Measurements from ENCODE around the gene MMD2.

MMD2 gene

GRCh38 chr7:4879396-4880081, 79.4 kb downstream of the MMD2 start:
- Histone ChIP-seq H3K9me2 (replicated peaks; ENCODE audit: insufficient read depth, low read length) (no peaks in the 10 kb centered on the region), H2AFZ (ENCODE audit: low read length) (no peak overlapping the region), H3K27me3 (replicated peaks; ENCODE audit: insufficient read depth, low read length) (peaks cover 63% of the 10 kb centered on the region), H3K9me3 (replicated peaks; ENCODE audit: insufficient read depth, low read length) (no peaks in the 10 kb centered on the region), H3K27ac (ENCODE audit: low read length) (no peak overlapping the region), H3K36me3 (replicated peaks; ENCODE audit: insufficient read depth, low read length) (no peaks in the 10 kb centered on the region), H3K4me1 (ENCODE audit: low read length) (no peaks in the 10 kb centered on the region), H4K20me1 (ENCODE audit: insufficient read depth, low read length) (no peaks in the 10 kb centered on the region), H3K4me3 (ENCODE audit: low read length) (no peak overlapping the region), H3K4me2 (ENCODE audit: low read depth, low read length) (no peak overlapping the region), H3K9ac (ENCODE audit: low read length) (no peak overlapping the region), H3K79me2 (ENCODE audit: low read length) (no peaks in the 10 kb centered on the region), H3F3A (ENCODE audit: insufficient read depth, low read length) (no peaks in the 10 kb centered on the region)
- no peak for TF ChIP-seq EZH2phosphoT487 (IDR thresholded peaks at IDR 0.05; ENCODE audit: low read length)
- no peak for DNase-seq

GRCh38 chr7:4878336-4879335, 80.4 kb downstream of the MMD2 start:
- Histone ChIP-seq H3K36me3 (replicated peaks; ENCODE audit: insufficient read depth, low read length) (no peaks in the 10 kb centered on the region), H3F3A (ENCODE audit: insufficient read depth, low read length) (no peaks in the 10 kb centered on the region), H3K9me3 (replicated peaks; ENCODE audit: insufficient read depth, low read length) (no peaks in the 10 kb centered on the region), H3K9me2 (replicated peaks; ENCODE audit: insufficient read depth, low read length) (no peaks in the 10 kb centered on the region), H3K9ac (ENCODE audit: low read length) (no peak overlapping the region), H2AFZ (ENCODE audit: low read length) (no peak overlapping the region), H3K79me2 (ENCODE audit: low read length) (no peaks in the 10 kb centered on the region), H3K4me3 (ENCODE audit: low read length) (no peak overlapping the region), H3K4me1 (ENCODE audit: low read length) (no peaks in the 10 kb centered on the region), H3K27ac (ENCODE audit: low read length) (no peak overlapping the region), H3K27me3 (replicated peaks; ENCODE audit: insufficient read depth, low read length) (peaks cover 71% of the 10 kb centered on the region), H4K20me1 (ENCODE audit: insufficient read depth, low read length) (no peaks in the 10 kb centered on the region), H3K4me2 (ENCODE audit: low read depth, low read length) (no peak overlapping the region)
- TF ChIP-seq EZH2phosphoT487 (IDR thresholded peaks at IDR 0.05; ENCODE audit: low read length), result no peak
- TF ChIP-seq, protein P1, sequence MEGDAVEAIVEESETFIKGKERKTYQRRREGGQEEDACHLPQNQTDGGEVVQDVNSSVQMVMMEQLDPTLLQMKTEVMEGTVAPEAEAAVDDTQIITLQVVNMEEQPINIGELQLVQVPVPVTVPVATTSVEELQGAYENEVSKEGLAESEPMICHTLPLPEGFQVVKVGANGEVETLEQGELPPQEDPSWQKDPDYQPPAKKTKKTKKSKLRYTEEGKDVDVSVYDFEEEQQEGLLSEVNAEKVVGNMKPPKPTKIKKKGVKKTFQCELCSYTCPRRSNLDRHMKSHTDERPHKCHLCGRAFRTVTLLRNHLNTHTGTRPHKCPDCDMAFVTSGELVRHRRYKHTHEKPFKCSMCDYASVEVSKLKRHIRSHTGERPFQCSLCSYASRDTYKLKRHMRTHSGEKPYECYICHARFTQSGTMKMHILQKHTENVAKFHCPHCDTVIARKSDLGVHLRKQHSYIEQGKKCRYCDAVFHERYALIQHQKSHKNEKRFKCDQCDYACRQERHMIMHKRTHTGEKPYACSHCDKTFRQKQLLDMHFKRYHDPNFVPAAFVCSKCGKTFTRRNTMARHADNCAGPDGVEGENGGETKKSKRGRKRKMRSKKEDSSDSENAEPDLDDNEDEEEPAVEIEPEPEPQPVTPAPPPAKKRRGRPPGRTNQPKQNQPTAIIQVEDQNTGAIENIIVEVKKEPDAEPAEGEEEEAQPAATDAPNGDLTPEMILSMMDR (IDR thresholded peaks at IDR 0.05; ENCODE audit: low read length), result no peak
- TF ChIP-seq EZH2 (optimal IDR thresholded peaks at IDR 0.05; ENCODE audit: low read depth, low read length), result no peak
- no peak for DNase-seq

GRCh38 chr7:4876586-4876985, 82.4 kb downstream of the MMD2 start:
- no peak overlapping the region for H3K4me3 ChIP-seq (ENCODE audit: low read length)
- no peaks in the 10 kb centered on the region for H4K20me1 ChIP-seq (ENCODE audit: insufficient read depth, low read length)

More at GRCh38 chr7:4876586-4876985, 82.4 kb downstream of the MMD2 start:
- H3K9me3 ChIP-seq (replicated peaks; ENCODE audit: insufficient read depth, low read length), result no peaks in the 10 kb centered on the region
- no peak for DNase-seq
- no peaks in the 10 kb centered on the region for H3K4me1 ChIP-seq (ENCODE audit: low read length)
- H3K36me3 ChIP-seq (replicated peaks; ENCODE audit: insufficient read depth, low read length), result no peaks in the 10 kb centered on the region
- H3K27me3 ChIP-seq (replicated peaks; ENCODE audit: insufficient read depth, low read length), result peaks cover 75% of the 10 kb centered on the region
- H3K27ac ChIP-seq (ENCODE audit: low read length), result no peak overlapping the region
- no peak overlapping the region for H2AFZ ChIP-seq (ENCODE audit: low read length)
- no peak overlapping the region for H3K4me2 ChIP-seq (ENCODE audit: low read depth, low read length)
- TF ChIP-seq EZH2 (optimal IDR thresholded peaks at IDR 0.05; ENCODE audit: low read depth, low read length) (no peak), EZH2phosphoT487 (IDR thresholded peaks at IDR 0.05; ENCODE audit: low read length) (no peak)
- TF ChIP-seq, protein P1 (IDR thresholded peaks at IDR 0.05; ENCODE audit: low read length), result no peak
- no peak overlapping the region for H3K9ac ChIP-seq (ENCODE audit: low read length)
- no peaks in the 10 kb centered on the region for H3K9me2 ChIP-seq (replicated peaks; ENCODE audit: insufficient read depth, low read length)
- no peaks in the 10 kb centered on the region for H3K79me2 ChIP-seq (ENCODE audit: low read length)
- no peaks in the 10 kb centered on the region for H3F3A ChIP-seq (ENCODE audit: insufficient read depth, low read length)
